Erythroblast (primary cell): Measurements from ENCODE around the gene CD300C.

ENCODE experiments used
- GATA1 ChIP-seq: IDR thresholded peaks from 2 replicates; pipeline ENCODE4 v1.6.1; 2011; ENCODE audit warnings: low read depth, mild to moderate bottlenecking, control low read depth, low read length, moderate library complexity
- POLR2A ChIP-seq: IDR thresholded peaks from 2 replicates; pipeline ENCODE4 v1.6.1; 2011; ENCODE audit warnings: mild to moderate bottlenecking, low read length

- TF ChIP-seq POLR2A, result no peak
- TF ChIP-seq GATA1, result no peak
Observed at GRCh38 chr17:74542727-74543383, 3.1 kb downstream of the CD300C start.
